HEK293T (cell line): ENCODE data around the gene FCN1.

Source experiments
- BHLHE40 ChIP-seq: fragments of 450-650 bp; IDR thresholded peaks from 2 replicates; pipeline ENCODE4 v1.6.1; 2016; ENCODE audit warnings: mild to moderate bottlenecking, moderate library complexity, borderline replicate concordance
- FOXK2 ChIP-seq: fragments of 450-650 bp; IDR thresholded peaks from 2 replicates; pipeline ENCODE4 v1.6.1; 2016; ENCODE audit warnings: mild to moderate bottlenecking
- LEF1 ChIP-seq: fragments of 450-650 bp; IDR thresholded peaks from 2 replicates; pipeline ENCODE4 v1.6.1; 2017; ENCODE audit warnings: mild to moderate bottlenecking, borderline replicate concordance
- TF ChIP-seq, protein P1 (sequence below): fragments of 450-650 bp; IDR thresholded peaks from 2 replicates; pipeline ENCODE4 v1.6.1; 2016

DNA sequence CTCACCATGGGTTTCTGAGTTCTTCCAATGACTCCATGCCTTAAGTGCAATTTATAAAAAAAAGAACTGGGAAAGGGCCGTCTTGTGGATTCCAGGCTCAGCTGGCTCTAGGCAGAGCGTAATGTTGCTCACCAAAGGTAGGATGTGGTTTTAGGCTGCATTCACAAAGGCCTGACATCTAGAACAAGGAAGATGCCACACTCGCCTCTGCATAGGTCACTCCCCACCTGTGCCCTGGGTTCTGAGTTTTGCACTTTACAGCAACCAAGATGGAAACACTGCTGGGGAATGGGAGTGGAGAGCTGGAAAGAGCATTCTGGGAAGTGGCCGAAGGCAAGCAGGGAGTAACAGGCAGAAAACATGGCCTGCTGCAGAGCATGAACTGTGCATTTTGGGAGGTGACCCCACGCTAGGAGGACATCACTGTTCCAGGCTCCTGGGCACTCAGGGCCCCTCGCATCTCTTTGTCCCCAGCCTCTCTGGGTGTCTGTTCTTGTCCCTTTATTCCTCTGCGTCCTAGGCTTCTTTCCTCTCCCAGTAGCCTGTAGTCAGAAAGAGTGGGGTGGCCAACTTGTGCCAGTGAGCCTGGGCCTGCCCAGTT, 24.8 kb downstream of the FCN1 start:
- TF ChIP-seq, protein P1, sequence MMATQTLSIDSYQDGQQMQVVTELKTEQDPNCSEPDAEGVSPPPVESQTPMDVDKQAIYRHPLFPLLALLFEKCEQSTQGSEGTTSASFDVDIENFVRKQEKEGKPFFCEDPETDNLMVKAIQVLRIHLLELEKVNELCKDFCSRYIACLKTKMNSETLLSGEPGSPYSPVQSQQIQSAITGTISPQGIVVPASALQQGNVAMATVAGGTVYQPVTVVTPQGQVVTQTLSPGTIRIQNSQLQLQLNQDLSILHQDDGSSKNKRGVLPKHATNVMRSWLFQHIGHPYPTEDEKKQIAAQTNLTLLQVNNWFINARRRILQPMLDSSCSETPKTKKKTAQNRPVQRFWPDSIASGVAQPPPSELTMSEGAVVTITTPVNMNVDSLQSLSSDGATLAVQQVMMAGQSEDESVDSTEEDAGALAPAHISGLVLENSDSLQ, result no peak
- TF ChIP-seq FOXK2, result no peak
- TF ChIP-seq LEF1, result no peak
- TF ChIP-seq BHLHE40, result no peak
